HCT116 (cell line): ENCODE results near the gene CTNND2.

ENCODE experiments used
- ATF3 ChIP-seq: IDR thresholded peaks from 2 replicates; pipeline ENCODE4 v1.6.1; 2012
- EZH2 ChIP-seq: fragments of 200-600 bp; sonication (generic); IDR thresholded peaks from 2 replicates; pipeline ENCODE4 v1.6.1; 2017; ENCODE audit warnings: antibody characterized with exemption, mixed run types
- JUND ChIP-seq: IDR thresholded peaks from 2 replicates; pipeline ENCODE4 v1.6.1; 2012
- POLR2AphosphoS5 ChIP-seq: IDR thresholded peaks from 2 replicates; pipeline ENCODE4 v1.6.1; 2011; ENCODE audit warnings: mild to moderate bottlenecking, low read depth, low read length, moderate library complexity
- RAD21 ChIP-seq: IDR thresholded peaks from 2 replicates; pipeline ENCODE4 v1.6.1; 2012; ENCODE audit warnings: low read depth, mild to moderate bottlenecking
- YY1 ChIP-seq: IDR thresholded peaks from 2 replicates; pipeline ENCODE4 v1.6.1; 2011; ENCODE audit warnings: low read length, low read depth, moderate library complexity, mild to moderate bottlenecking; ENCODE audit not compliant: insufficient replicate concordance; ENCODE audit errors: extremely low read depth
- ZFX ChIP-seq: fragments of 450-650 bp; IDR thresholded peaks from 2 replicates; pipeline ENCODE4 v1.6.1; 2017
- ZNF274 ChIP-seq: fragments of 200-500 bp; sonication (Bioruptor generic); IDR thresholded peaks from 2 replicates; pipeline ENCODE4 v1.6.1; 2014; ENCODE audit warnings: mild to moderate bottlenecking, low read depth, low read length, inconsistent platforms
- TF ChIP-seq, protein P1 (sequence below), 3 experiments: fragments of 200-600 bp in 1 of 3; sonication (generic) in 1 of 3; IDR thresholded peaks in 2 of 3; conservative IDR thresholded peaks in 1 of 3; 2 replicates each; pipeline ENCODE4 v1.5.1; 2012 to 2017; ENCODE audit warnings: low read depth in 2 of 3, low read length in 2 of 3, antibody characterized with exemption in 1 of 3, borderline replicate concordance in 1 of 3, control low read depth in 1 of 3, mild to moderate bottlenecking in 1 of 3, mixed read lengths in 1 of 3, mixed run types in 1 of 3, moderate library complexity in 1 of 3; ENCODE audit not compliant: insufficient read depth in 1 of 3
- TF ChIP-seq, protein P2 (sequence below): IDR thresholded peaks from 2 replicates; pipeline ENCODE4 v1.6.1; 2011; ENCODE audit warnings: mild to moderate bottlenecking, low read length, moderate library complexity; ENCODE audit not compliant: insufficient replicate concordance; ENCODE audit errors: extremely low read depth
- TF ChIP-seq, protein P3 (sequence below): IDR thresholded peaks from 2 replicates; pipeline ENCODE4 v1.6.1; 2012; ENCODE audit warnings: low read depth
- TF ChIP-seq, protein P4 (sequence below): IDR thresholded peaks from 2 replicates; pipeline ENCODE4 v1.6.1; 2012

GRCh38 chr5:11622785-11623184 is 281.5 kb downstream of the CTNND2 start:
- no peak for TF ChIP-seq RAD21
- TF ChIP-seq, protein P1, sequence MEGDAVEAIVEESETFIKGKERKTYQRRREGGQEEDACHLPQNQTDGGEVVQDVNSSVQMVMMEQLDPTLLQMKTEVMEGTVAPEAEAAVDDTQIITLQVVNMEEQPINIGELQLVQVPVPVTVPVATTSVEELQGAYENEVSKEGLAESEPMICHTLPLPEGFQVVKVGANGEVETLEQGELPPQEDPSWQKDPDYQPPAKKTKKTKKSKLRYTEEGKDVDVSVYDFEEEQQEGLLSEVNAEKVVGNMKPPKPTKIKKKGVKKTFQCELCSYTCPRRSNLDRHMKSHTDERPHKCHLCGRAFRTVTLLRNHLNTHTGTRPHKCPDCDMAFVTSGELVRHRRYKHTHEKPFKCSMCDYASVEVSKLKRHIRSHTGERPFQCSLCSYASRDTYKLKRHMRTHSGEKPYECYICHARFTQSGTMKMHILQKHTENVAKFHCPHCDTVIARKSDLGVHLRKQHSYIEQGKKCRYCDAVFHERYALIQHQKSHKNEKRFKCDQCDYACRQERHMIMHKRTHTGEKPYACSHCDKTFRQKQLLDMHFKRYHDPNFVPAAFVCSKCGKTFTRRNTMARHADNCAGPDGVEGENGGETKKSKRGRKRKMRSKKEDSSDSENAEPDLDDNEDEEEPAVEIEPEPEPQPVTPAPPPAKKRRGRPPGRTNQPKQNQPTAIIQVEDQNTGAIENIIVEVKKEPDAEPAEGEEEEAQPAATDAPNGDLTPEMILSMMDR (IDR thresholded peaks at IDR 0.05 in 2 of 3, conservative IDR thresholded peaks at IDR 0.05 in 1 of 3; ENCODE audit: borderline replicate concordance in 1 of 3, insufficient read depth in 1 of 3, low read depth in 2 of 3, low read length in 2 of 3), result no peak
- TF ChIP-seq, protein P2, sequence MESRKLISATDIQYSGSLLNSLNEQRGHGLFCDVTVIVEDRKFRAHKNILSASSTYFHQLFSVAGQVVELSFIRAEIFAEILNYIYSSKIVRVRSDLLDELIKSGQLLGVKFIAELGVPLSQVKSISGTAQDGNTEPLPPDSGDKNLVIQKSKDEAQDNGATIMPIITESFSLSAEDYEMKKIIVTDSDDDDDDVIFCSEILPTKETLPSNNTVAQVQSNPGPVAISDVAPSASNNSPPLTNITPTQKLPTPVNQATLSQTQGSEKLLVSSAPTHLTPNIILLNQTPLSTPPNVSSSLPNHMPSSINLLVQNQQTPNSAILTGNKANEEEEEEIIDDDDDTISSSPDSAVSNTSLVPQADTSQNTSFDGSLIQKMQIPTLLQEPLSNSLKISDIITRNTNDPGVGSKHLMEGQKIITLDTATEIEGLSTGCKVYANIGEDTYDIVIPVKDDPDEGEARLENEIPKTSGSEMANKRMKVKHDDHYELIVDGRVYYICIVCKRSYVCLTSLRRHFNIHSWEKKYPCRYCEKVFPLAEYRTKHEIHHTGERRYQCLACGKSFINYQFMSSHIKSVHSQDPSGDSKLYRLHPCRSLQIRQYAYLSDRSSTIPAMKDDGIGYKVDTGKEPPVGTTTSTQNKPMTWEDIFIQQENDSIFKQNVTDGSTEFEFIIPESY, result no peak
- TF ChIP-seq JUND, result no peak
- TF ChIP-seq, protein P3, sequence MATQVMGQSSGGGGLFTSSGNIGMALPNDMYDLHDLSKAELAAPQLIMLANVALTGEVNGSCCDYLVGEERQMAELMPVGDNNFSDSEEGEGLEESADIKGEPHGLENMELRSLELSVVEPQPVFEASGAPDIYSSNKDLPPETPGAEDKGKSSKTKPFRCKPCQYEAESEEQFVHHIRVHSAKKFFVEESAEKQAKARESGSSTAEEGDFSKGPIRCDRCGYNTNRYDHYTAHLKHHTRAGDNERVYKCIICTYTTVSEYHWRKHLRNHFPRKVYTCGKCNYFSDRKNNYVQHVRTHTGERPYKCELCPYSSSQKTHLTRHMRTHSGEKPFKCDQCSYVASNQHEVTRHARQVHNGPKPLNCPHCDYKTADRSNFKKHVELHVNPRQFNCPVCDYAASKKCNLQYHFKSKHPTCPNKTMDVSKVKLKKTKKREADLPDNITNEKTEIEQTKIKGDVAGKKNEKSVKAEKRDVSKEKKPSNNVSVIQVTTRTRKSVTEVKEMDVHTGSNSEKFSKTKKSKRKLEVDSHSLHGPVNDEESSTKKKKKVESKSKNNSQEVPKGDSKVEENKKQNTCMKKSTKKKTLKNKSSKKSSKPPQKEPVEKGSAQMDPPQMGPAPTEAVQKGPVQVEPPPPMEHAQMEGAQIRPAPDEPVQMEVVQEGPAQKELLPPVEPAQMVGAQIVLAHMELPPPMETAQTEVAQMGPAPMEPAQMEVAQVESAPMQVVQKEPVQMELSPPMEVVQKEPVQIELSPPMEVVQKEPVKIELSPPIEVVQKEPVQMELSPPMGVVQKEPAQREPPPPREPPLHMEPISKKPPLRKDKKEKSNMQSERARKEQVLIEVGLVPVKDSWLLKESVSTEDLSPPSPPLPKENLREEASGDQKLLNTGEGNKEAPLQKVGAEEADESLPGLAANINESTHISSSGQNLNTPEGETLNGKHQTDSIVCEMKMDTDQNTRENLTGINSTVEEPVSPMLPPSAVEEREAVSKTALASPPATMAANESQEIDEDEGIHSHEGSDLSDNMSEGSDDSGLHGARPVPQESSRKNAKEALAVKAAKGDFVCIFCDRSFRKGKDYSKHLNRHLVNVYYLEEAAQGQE, result no peak
- TF ChIP-seq POLR2AphosphoS5, result no peak
- TF ChIP-seq EZH2, result no peak
- TF ChIP-seq, protein P4, sequence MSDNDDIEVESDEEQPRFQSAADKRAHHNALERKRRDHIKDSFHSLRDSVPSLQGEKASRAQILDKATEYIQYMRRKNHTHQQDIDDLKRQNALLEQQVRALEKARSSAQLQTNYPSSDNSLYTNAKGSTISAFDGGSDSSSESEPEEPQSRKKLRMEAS, result no peak
- TF ChIP-seq ZFX, result no peak
- no peak for TF ChIP-seq ZNF274
- no peak for TF ChIP-seq ATF3
- TF ChIP-seq YY1, result no peak
